H1 (cell line): ENCODE results near the gene GARIN3. TPM values are rescaled to one million over a fixed set of nuclear protein-coding genes. Genes with fewer than 3 reads are reported as not detected.

ENCODE experiments used
- CTCF ChIA-PET: fragments of 300-600 bp; sonication (Branson Sonifier 250); formaldehyde crosslinking; loops from one replicate; lab custom pipeline; 2021; ENCODE audit not compliant: partially characterized antibody; lab: Charles Lee
- POLR2A ChIA-PET: fragments of 300-600 bp; sonication (Branson Sonifier 250); formaldehyde crosslinking; loops from one replicate; lab custom pipeline; 2021; ENCODE audit warnings: inconsistent platforms; ENCODE audit not compliant: partially characterized antibody; lab: Charles Lee
- DNase-seq, 2 experiments: peaks; one replicate each; pipeline versions ENCODE4 v3.0.0 to v3.0.0-alpha.2; 2010 to 2022; ENCODE audit warnings: low spot score in 2 of 2, low read depth in 1 of 2, mixed read lengths in 1 of 2
- FAIRE-seq: peaks from 2 replicates; lab custom pipeline; 2011; peaks lifted over from hg19 to GRCh38; lab: Jason Lieb, UNC
- H2AFZ ChIP-seq: 2 replicates; pipeline ENCODE4 v1.8.1; 2012; ENCODE audit warnings: low read length, inconsistent platforms
- H2AK5ac ChIP-seq: 2 replicates; pipeline ENCODE4 v1.6.1; 2013; ENCODE audit warnings: low read depth, low read length
- H2BK120ac ChIP-seq: replicated peaks from 2 replicates; pipeline ENCODE3; 2013; ENCODE audit warnings: low read depth, low read length, inconsistent platforms
- H2BK12ac ChIP-seq: 2 replicates; pipeline ENCODE4 v1.6.1; 2013; ENCODE audit warnings: low read depth, low read length
- H2BK15ac ChIP-seq: 2 replicates; pipeline ENCODE4 v1.6.1; 2013; ENCODE audit warnings: low read length
- H2BK20ac ChIP-seq: 2 replicates; pipeline ENCODE4 v1.6.1; 2013; ENCODE audit warnings: low read length
- H2BK5ac ChIP-seq: 2 replicates; pipeline ENCODE4 v1.6.1; 2013; ENCODE audit warnings: low read depth, low read length
- H3K14ac ChIP-seq: 2 replicates; pipeline ENCODE4 v1.6.1; 2013; ENCODE audit warnings: inconsistent platforms; ENCODE audit not compliant: insufficient read length
- H3K18ac ChIP-seq: 2 replicates; pipeline ENCODE4 v1.6.1; 2013; ENCODE audit warnings: low read length; ENCODE audit errors: extremely low read depth
- H3K23ac ChIP-seq: 2 replicates; pipeline ENCODE4 v1.6.1; 2013; ENCODE audit warnings: inconsistent platforms; ENCODE audit not compliant: insufficient read length
- H3K23me2 ChIP-seq: 2 replicates; pipeline ENCODE4 v1.6.1; 2013; ENCODE audit warnings: low read depth, low read length
- H3K27ac ChIP-seq: 2 replicates; pipeline ENCODE4 v1.6.1; 2011; ENCODE audit warnings: low read depth, low read length, inconsistent platforms
- H3K27me3 ChIP-seq, 4 experiments: replicated peaks in 1 of 4; 1 replicate in 1 of 4; 2 replicates in 3 of 4; pipeline versions ENCODE4 v1.6.1 to v1.8.1; 2011 to 2013; ENCODE audit warnings: low read length in 3 of 4, mild to moderate bottlenecking in 3 of 4, inconsistent platforms in 2 of 4, mixed read lengths in 2 of 4, moderate library complexity in 1 of 4; ENCODE audit not compliant: control insufficient read depth in 3 of 4, insufficient read depth in 3 of 4; ENCODE audit errors: extremely low read depth in 1 of 4
- H3K36me3 ChIP-seq, 4 experiments: 2 replicates each; pipeline versions ENCODE4 v1.6.1 to v1.8.1; 2011 to 2013; ENCODE audit warnings: mild to moderate bottlenecking in 4 of 4, low read length in 3 of 4, moderate library complexity in 2 of 4, control low read depth in 1 of 4, inconsistent platforms in 1 of 4; ENCODE audit not compliant: insufficient read depth in 4 of 4, control insufficient read depth in 2 of 4
- H3K4ac ChIP-seq: replicated peaks from 2 replicates; pipeline ENCODE3; 2013; ENCODE audit warnings: low read length, low read depth, mixed read lengths, inconsistent platforms; ENCODE audit not compliant: insufficient read length
- H3K4me1 ChIP-seq, 4 experiments: replicated peaks in 1 of 4; 1 replicate in 1 of 4; 2 replicates in 3 of 4; pipeline versions ENCODE4 v1.6.1 to v1.8.1; 2011 to 2013; ENCODE audit warnings: low read length in 3 of 4, inconsistent platforms in 2 of 4, mixed read lengths in 1 of 4; ENCODE audit not compliant: insufficient read depth in 4 of 4, control insufficient read depth in 3 of 4
- H3K4me2 ChIP-seq, 2 experiments: 2 replicates each; pipeline versions ENCODE4 v1.6.1 to v1.8.1; 2011 to 2013; ENCODE audit warnings: low read depth in 2 of 2, low read length in 2 of 2, control low read depth in 1 of 2, inconsistent platforms in 1 of 2, mild to moderate bottlenecking in 1 of 2; ENCODE audit not compliant: insufficient read depth in 1 of 2
- H3K4me3 ChIP-seq, 4 experiments: fragments of 200-600, 300-600 bp in 1 of 4; sonication (generic), shearing (Covaris generic), sonication (Bioruptor Twin) in 1 of 4; 2 replicates each; pipeline versions ENCODE4 v1.5.1 to v1.8.1; 2011 to 2016; ENCODE audit warnings: low read length in 4 of 4, low read depth in 3 of 4, control low read depth in 2 of 4, inconsistent platforms in 2 of 4, mild to moderate bottlenecking in 2 of 4, mixed read lengths in 1 of 4, moderate library complexity in 1 of 4; ENCODE audit not compliant: insufficient read depth in 2 of 4; ENCODE audit errors: extremely low read depth in 1 of 4
- H3K56ac ChIP-seq: replicated peaks from 2 replicates; pipeline ENCODE3; 2013; ENCODE audit warnings: low read depth, mild to moderate bottlenecking, mixed read lengths, low read length, inconsistent platforms; ENCODE audit not compliant: insufficient read length
- H3K79me1 ChIP-seq: 2 replicates; pipeline ENCODE4 v1.6.1; 2013; ENCODE audit warnings: low read depth, low read length, control low read depth
- H3K79me2 ChIP-seq, 2 experiments: 2 replicates each; pipeline versions ENCODE4 v1.6.1 to v1.8.1; 2012 to 2013; ENCODE audit warnings: low read length in 2 of 2, mild to moderate bottlenecking in 2 of 2, inconsistent platforms in 1 of 2; ENCODE audit not compliant: insufficient read depth in 2 of 2, control insufficient read depth in 1 of 2
- H3K9ac ChIP-seq, 4 experiments: replicated peaks in 1 of 4; 1 replicate in 1 of 4; 2 replicates in 3 of 4; pipeline versions ENCODE4 v1.6.1 to v1.8.1; 2011 to 2013; ENCODE audit warnings: low read depth in 3 of 4, low read length in 3 of 4, control low read depth in 2 of 4, mild to moderate bottlenecking in 2 of 4, moderate library complexity in 2 of 4, inconsistent platforms in 1 of 4; ENCODE audit errors: extremely low read depth in 1 of 4
- H3K9me3 ChIP-seq, 2 experiments: 2 replicates each; pipeline versions ENCODE4 v1.6.1 to v1.8.1; 2012 to 2013; ENCODE audit warnings: mild to moderate bottlenecking in 2 of 2, moderate library complexity in 2 of 2, control low read depth in 1 of 2, inconsistent platforms in 1 of 2, low read depth in 1 of 2, low read length in 1 of 2, mixed read lengths in 1 of 2; ENCODE audit not compliant: insufficient read depth in 2 of 2
- H4K20me1 ChIP-seq, 2 experiments: replicated peaks in 1 of 2; 2 replicates each; pipeline versions ENCODE3 to v1.8.1; 2011 to 2013; ENCODE audit warnings: inconsistent platforms in 2 of 2, low read length in 2 of 2, mild to moderate bottlenecking in 1 of 2; ENCODE audit not compliant: insufficient read depth in 2 of 2, control insufficient read depth in 1 of 2
- H4K5ac ChIP-seq: 2 replicates; pipeline ENCODE4 v1.6.1; 2013; ENCODE audit warnings: low read length, low read depth, mixed read lengths, inconsistent platforms; ENCODE audit not compliant: insufficient read length
- H4K8ac ChIP-seq: 2 replicates; pipeline ENCODE4 v1.8.0; 2013; ENCODE audit warnings: mild to moderate bottlenecking, moderate library complexity, low read length, inconsistent platforms; ENCODE audit not compliant: insufficient read depth; ENCODE audit errors: extremely low read depth
- H4K91ac ChIP-seq: replicated peaks from 2 replicates; pipeline ENCODE3; 2013; ENCODE audit warnings: low read length, mixed read lengths, inconsistent platforms; ENCODE audit not compliant: insufficient read length
- ATF2 ChIP-seq: IDR thresholded peaks from 2 replicates; pipeline ENCODE4 v1.6.1; 2012; ENCODE audit warnings: low read length, inconsistent platforms
- BCL11A ChIP-seq, 2 experiments: IDR thresholded peaks; one replicate each; pipeline ENCODE4 v1.6.1; 2011; ENCODE audit warnings: low read depth in 2 of 2, low read length in 2 of 2, mild to moderate bottlenecking in 2 of 2
- CBX5 ChIP-seq: fragments of 300-800, 300-1000 bp; sonication (generic); IDR thresholded peaks from 2 replicates; pipeline ENCODE4 v1.7.1; 2016; ENCODE audit warnings: antibody characterized with exemption, low read length, low read depth
- CHD1 ChIP-seq: IDR thresholded peaks from 2 replicates; pipeline ENCODE4 v1.6.1; 2012; ENCODE audit warnings: low read depth, low read length, improper control_type of control experiment
- FOSL1 ChIP-seq: IDR thresholded peaks from 2 replicates; pipeline ENCODE4 v1.6.1; 2011; ENCODE audit warnings: mild to moderate bottlenecking, low read depth, low read length, moderate library complexity; ENCODE audit not compliant: insufficient read depth
- JUN ChIP-seq: IDR thresholded peaks from 2 replicates; pipeline ENCODE4 v1.6.1; 2011; ENCODE audit warnings: low read depth, mild to moderate bottlenecking, improper control_type of control experiment, low read length
- JUND ChIP-seq: IDR thresholded peaks from 2 replicates; pipeline ENCODE4 v1.6.1; 2011; ENCODE audit warnings: mild to moderate bottlenecking, improper control_type of control experiment, low read length
- NRF1 ChIP-seq: IDR thresholded peaks from 2 replicates; pipeline ENCODE4 v1.6.1; 2011; ENCODE audit warnings: mild to moderate bottlenecking, low read depth, low read length, improper control_type of control experiment
- RAD21 ChIP-seq, 2 experiments: IDR thresholded peaks in 1 of 2; conservative IDR thresholded peaks in 1 of 2; 2 replicates each; pipeline ENCODE4 v1.6.1; 2011; ENCODE audit warnings: low read depth in 2 of 2, low read length in 2 of 2, improper control_type of control experiment in 1 of 2, inconsistent platforms in 1 of 2, mild to moderate bottlenecking in 1 of 2, moderate library complexity in 1 of 2
- SIX5 ChIP-seq: IDR thresholded peaks from 2 replicates; pipeline ENCODE4 v1.6.1; 2011; ENCODE audit warnings: mild to moderate bottlenecking, low read depth, low read length
- TBP ChIP-seq: IDR thresholded peaks from 2 replicates; pipeline ENCODE4 v1.6.1; 2011; ENCODE audit warnings: low read depth, low read length, improper control_type of control experiment
- TCF12 ChIP-seq: IDR thresholded peaks from 2 replicates; pipeline ENCODE4 v1.6.1; 2011; ENCODE audit warnings: low read depth, mild to moderate bottlenecking, low read length
- TEAD4 ChIP-seq: IDR thresholded peaks from 2 replicates; pipeline ENCODE4 v1.6.1; 2012; ENCODE audit warnings: low read depth, low read length, inconsistent platforms, mixed read lengths
- ZNF274 ChIP-seq: IDR thresholded peaks from 2 replicates; pipeline ENCODE4 v1.7.0; 2012; ENCODE audit warnings: low read length, borderline replicate concordance; ENCODE audit errors: extremely low read depth
- WGBS, 2 experiments: shearing (Covaris generic) in 1 of 2; methylation state at CpG; one replicate each; pipeline versions ENCODE4 v1.1.6 to v1.1.7; 2013 to 2015; ENCODE audit warnings: low lambda C conversion rate in 2 of 2, mixed read lengths in 2 of 2, inconsistent platforms in 1 of 2, low coverage in 1 of 2, missing lambda C conversion rate in 1 of 2; ENCODE audit not compliant: insufficient replicate concordance in 2 of 2, insufficient coverage in 1 of 2, insufficient read length in 1 of 2; ENCODE audit errors: extremely low coverage in 1 of 2, missing lambda C conversion rate in 1 of 2; 5-methylcytosine and 5-hydroxymethylcytosine counted together
- polyA plus RNA-seq, 7 experiments: library from polyadenylated mRNA; depleted of rRNA in 3 of 7; stranded (reverse) in 5 of 7; unstranded in 2 of 7; fragments of >200 nt in 5 of 7; fragments of 200-250 nt in 2 of 7; gene quantifications; 1 replicate in 5 of 7; 2 replicates in 1 of 7; 4 replicates in 1 of 7; pipeline versions ENCODE4 v1.2.1 to v1.2.3, GENCODE V29; 2011 to 2013; ENCODE audit warnings: missing spikeins in 2 of 7, mixed read lengths in 2 of 7
- total RNA-seq: library from RNA; stranded (reverse); fragmentation: NEBNext Ultra II Directional; extraction: Animal tissue kit (Norgen Biotek cat#: 25700); gene quantifications from 2 replicates; pipeline ENCODE4 v1.2.1, GENCODE V29; 2021

GARIN3 gene
- total and polyA plus RNA-seq, 2 of the 8 experiments (the other 6 are each of a cell fraction or from before 2014, with no cell fraction given): not detected

- Histone ChIP-seq H3K14ac (no peak overlapping the region), H3K27me3 (peaks cover 1 to 29% (median 12%) of the 10 kb centered on the region in 4 experiments), H3K4ac (no peak overlapping the region), H2BK120ac (no peak overlapping the region), H3K27ac (no peak overlapping the region), H3K23ac (no peak overlapping the region), H4K20me1 (peaks cover 0 to 2% of the 10 kb centered on the region in 2 experiments), H2BK20ac (no peak overlapping the region), H3K4me3 (no peak overlapping the region), H2BK15ac (no peak overlapping the region), H3K56ac (no peak overlapping the region), H2AK5ac (no peak overlapping the region), H3K4me1 (no peaks in the 10 kb centered on the region), H2BK12ac (no peak overlapping the region), H2AFZ (no peak overlapping the region), H4K8ac (no peak overlapping the region), H3K9ac (no peak overlapping the region), H2BK5ac (no peak overlapping the region), H4K5ac (no peak overlapping the region), H3K9me3 (no peaks in the 10 kb centered on the region), H3K4me2 (no peak overlapping the region), H3K23me2 (no peaks in the 10 kb centered on the region), H3K18ac (no peak overlapping the region), H3K79me2 (no peaks in the 10 kb centered on the region), H3K36me3 (no peaks in the 10 kb centered on the region), H4K91ac (no peak overlapping the region), H3K79me1 (no peaks in the 10 kb centered on the region)
- CTCF ChIA-PET: interaction anchor here (0.6 to 2.0 kb wide), 4 partner anchors 16 to 162 kb away, joined by 3 to 10 read pairs (median 6); no protein-coding TSS in a partner anchor
- 91% methylated on average over 7 of the region's 7 CpGs; no CpG with 5 or more reads in 1 of the 2 experiments for WGBS, 2 experiments
- POLR2A ChIA-PET: no interaction called here
- DNase-seq: no peak
- no peak for FAIRE-seq
- TF ChIP-seq BCL11A (IDR thresholded peaks at IDR 0.05; ENCODE audit: low read depth in 2 of 2, low read length in 2 of 2) (no peak), TEAD4 (no peak), ZNF274 (no peak), NRF1 (no peak), JUN (no peak), FOSL1 (no peak), ATF2 (no peak), SIX5 (no peak), RAD21 (IDR thresholded peaks at IDR 0.05 in 1 of 2, conservative IDR thresholded peaks at IDR 0.05 in 1 of 2; ENCODE audit: low read depth in 2 of 2, low read length in 2 of 2) (no peak), CHD1 (no peak), TBP (no peak), CBX5 (no peak), TCF12 (no peak), JUND (no peak)
Observed at GRCh38 chr5:157189223-157189622, 23.2 kb upstream of the GARIN3 start.
